Neural progenitor cell (in vitro differentiated cells): Measurements from ENCODE around the gene CASP10.

Experiments
- EZH2 ChIP-seq: fragments of 200-600 bp; sonication (generic); IDR thresholded peaks from 2 replicates; pipeline ENCODE4 v1.6.1; 2017; ENCODE audit warnings: antibody characterized with exemption, mild to moderate bottlenecking, moderate library complexity
- EZH2phosphoT487 ChIP-seq: fragments of 200-600 bp; sonication (generic); IDR thresholded peaks from 2 replicates; pipeline ENCODE4 v1.6.1; 2017; ENCODE audit warnings: antibody characterized with exemption
- TF ChIP-seq, protein P1 (sequence below): fragments of 200-600 bp; sonication (generic); IDR thresholded peaks from 2 replicates; pipeline ENCODE4 v1.5.1; 2017; ENCODE audit warnings: antibody characterized with exemption, mild to moderate bottlenecking

DNA sequence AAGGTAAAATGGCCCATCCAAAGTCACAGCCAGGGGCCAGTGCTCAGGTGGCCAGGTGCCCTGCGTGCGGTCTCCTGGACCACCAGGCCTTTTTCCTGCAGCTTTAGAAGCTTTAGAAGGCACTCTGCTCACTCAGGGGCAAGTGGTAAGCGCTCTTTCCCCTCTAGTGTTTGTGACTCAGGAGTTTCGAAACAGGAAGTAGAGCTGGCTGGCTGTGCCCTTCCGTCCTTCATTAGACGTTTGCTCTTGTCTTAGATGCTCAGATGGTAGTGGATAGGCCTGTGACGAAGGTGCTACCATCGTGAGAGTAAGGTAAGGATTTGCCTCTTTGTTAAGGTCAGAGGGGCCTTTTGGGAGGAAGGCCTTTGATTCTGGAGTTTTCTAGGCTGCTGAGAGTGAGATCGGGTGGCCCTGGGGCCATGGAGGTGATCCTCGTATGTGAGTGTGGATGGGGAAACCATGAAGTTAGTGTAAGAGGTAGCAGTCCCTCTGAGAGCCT is 77.4 kb downstream of the CASP10 start, which contains the start of gene CASP8:
- TF ChIP-seq, protein P1, sequence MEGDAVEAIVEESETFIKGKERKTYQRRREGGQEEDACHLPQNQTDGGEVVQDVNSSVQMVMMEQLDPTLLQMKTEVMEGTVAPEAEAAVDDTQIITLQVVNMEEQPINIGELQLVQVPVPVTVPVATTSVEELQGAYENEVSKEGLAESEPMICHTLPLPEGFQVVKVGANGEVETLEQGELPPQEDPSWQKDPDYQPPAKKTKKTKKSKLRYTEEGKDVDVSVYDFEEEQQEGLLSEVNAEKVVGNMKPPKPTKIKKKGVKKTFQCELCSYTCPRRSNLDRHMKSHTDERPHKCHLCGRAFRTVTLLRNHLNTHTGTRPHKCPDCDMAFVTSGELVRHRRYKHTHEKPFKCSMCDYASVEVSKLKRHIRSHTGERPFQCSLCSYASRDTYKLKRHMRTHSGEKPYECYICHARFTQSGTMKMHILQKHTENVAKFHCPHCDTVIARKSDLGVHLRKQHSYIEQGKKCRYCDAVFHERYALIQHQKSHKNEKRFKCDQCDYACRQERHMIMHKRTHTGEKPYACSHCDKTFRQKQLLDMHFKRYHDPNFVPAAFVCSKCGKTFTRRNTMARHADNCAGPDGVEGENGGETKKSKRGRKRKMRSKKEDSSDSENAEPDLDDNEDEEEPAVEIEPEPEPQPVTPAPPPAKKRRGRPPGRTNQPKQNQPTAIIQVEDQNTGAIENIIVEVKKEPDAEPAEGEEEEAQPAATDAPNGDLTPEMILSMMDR: no peak
- TF ChIP-seq EZH2: no peak
- TF ChIP-seq EZH2phosphoT487: no peak
